Measurements from ENCODE around the gene RMRP. TPM values are rescaled to one million over a fixed set of nuclear protein-coding genes. Genes with fewer than 3 reads are reported as not detected.

Gene RMRP
- polyA plus RNA-seq, 1 experiment = 1,738 TPM

DNA sequence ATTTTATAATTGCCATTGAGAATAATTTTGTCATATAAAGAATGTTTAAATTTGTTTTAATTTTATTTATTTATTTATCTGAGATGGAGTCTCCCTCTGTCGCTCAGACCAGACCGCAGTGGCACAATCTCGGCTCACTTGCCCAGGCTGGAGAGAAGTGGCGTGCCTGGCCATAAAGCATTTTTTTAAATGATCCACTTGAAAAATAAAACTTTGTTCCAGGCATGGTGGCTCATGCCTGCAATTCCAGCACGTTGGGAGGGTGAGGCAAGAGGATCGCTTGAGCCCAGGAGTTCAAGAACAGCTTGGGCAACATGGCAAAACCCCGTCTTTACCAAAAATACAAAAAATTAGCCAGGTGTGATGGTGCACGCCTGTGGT lies 5.0 kb downstream of the RMRP start:
- DNase-seq (ENCODE audit: low read depth) = no peak
- CTCF ChIA-PET = interaction anchor here (1.7 kb wide), 1 partner anchor 43 kb away, joined by 9 read pairs; no protein-coding TSS in a partner anchor
- H3K36me3 ChIP-seq (ENCODE audit: control insufficient read depth, insufficient read depth, low read length) = no peaks in the 10 kb centered on the region
- TF ChIP-seq, protein P1, sequence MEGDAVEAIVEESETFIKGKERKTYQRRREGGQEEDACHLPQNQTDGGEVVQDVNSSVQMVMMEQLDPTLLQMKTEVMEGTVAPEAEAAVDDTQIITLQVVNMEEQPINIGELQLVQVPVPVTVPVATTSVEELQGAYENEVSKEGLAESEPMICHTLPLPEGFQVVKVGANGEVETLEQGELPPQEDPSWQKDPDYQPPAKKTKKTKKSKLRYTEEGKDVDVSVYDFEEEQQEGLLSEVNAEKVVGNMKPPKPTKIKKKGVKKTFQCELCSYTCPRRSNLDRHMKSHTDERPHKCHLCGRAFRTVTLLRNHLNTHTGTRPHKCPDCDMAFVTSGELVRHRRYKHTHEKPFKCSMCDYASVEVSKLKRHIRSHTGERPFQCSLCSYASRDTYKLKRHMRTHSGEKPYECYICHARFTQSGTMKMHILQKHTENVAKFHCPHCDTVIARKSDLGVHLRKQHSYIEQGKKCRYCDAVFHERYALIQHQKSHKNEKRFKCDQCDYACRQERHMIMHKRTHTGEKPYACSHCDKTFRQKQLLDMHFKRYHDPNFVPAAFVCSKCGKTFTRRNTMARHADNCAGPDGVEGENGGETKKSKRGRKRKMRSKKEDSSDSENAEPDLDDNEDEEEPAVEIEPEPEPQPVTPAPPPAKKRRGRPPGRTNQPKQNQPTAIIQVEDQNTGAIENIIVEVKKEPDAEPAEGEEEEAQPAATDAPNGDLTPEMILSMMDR (IDR thresholded peaks at IDR 0.05; ENCODE audit: insufficient read depth, low read depth, low read length) = no peak
- POLR2A ChIA-PET = no interaction called here
- no peak overlapping the region for H3K4me3 ChIP-seq (ENCODE audit: low read depth, low read length)
- no peaks in the 10 kb centered on the region for H3K27me3 ChIP-seq (ENCODE audit: control insufficient read depth, insufficient read depth, low read length)

- TF ChIP-seq, protein P1 (IDR thresholded peaks at IDR 0.05; ENCODE audit: insufficient read depth, low read depth, low read length) = no peak
- Histone ChIP-seq H3K27me3 (ENCODE audit: control insufficient read depth, insufficient read depth, low read length) (no peaks in the 10 kb centered on the region), H3K4me3 (ENCODE audit: low read depth, low read length) (no peak overlapping the region), H3K36me3 (ENCODE audit: control insufficient read depth, insufficient read depth, low read length) (no peaks in the 10 kb centered on the region)
- no peak for DNase-seq (ENCODE audit: low read depth)
- ChIA-PET POLR2A (no interaction called here), CTCF (interaction anchor here (1.7 kb wide), 1 partner anchor 44 kb away, joined by 9 read pairs; no protein-coding TSS in a partner anchor)
Measured at GRCh38 chr9:35651956-35652828, 5.6 kb downstream of the RMRP start.

GRCh38 chr9:35650341-35651158 lies 7.3 kb downstream of the RMRP start, which contains the start of gene SIT1:
SIT1 (minus strand) TSS chr9:35650931; CDS start chr9:35650853, 78 bp downstream.
- POLR2A ChIA-PET = no interaction called here
- TF ChIP-seq, protein P1 (IDR thresholded peaks at IDR 0.05; ENCODE audit: insufficient read depth, low read depth, low read length) = no peak
- Histone ChIP-seq H3K36me3 (ENCODE audit: control insufficient read depth, insufficient read depth, low read length) (no peaks in the 10 kb centered on the region), H3K27me3 (ENCODE audit: control insufficient read depth, insufficient read depth, low read length) (no peaks in the 10 kb centered on the region), H3K4me3 (ENCODE audit: low read depth, low read length) (no peak within 1 kb of the TSS)
- DNase-seq (ENCODE audit: low read depth) = no peak
- CTCF ChIA-PET = interaction anchor here (0.5 to 1.4 kb wide), 3 partner anchors 26 to 46 kb away, joined by 3 read pairs; no protein-coding TSS in a partner anchor

DNA sequence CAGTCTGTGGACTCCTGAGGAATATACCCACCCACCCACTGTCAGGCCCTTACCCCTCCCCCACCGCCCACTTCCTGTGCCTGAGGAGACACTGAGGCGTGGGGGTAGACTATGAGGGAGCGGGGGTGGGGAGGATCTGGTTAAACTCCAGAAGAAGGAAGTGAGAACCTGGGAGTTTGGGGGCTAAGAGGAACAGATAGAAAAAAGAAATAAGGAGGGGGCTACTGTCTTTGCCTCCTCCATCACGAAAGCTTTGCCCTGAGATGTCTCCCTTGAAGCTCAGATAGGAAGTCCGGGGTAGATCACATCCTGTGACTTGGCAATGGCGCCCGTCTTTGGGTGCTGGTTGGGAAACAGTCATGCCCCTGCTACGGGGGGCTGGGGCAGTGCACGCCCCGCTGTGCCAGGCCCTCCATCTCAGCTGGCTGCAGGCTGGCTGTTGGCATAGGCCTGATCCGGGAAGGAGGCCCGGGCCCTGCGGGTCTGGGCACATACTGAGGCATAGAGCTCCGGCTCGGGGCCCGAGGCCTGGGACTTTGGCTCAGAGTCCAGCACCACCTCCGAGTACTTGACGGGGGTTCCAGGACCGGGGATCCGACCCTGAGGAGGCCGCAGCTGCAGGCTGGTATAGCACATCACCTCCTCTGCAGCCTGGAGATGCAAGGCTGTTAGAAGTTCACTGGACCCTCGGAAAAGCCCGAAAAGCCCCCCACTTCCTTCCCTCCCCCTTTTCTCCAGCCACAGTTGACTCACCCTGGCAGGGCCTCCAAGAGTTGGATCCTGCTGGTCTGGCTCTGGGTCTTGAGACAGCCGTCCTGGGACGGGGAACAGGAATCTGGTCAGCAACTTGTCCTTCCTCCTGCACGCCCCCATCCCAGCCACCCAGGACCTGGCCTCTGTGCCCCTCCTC lies 8.1 kb downstream of the RMRP start:
- Histone ChIP-seq H3K4me3 (ENCODE audit: low read depth, low read length) (no peak overlapping the region), H3K36me3 (ENCODE audit: control insufficient read depth, insufficient read depth, low read length) (no peaks in the 10 kb centered on the region), H3K27me3 (ENCODE audit: control insufficient read depth, insufficient read depth, low read length) (no peaks in the 10 kb centered on the region)
- DNase-seq (ENCODE audit: low read depth) = no peak
- POLR2A ChIA-PET = interaction anchor here (0.6 kb wide), 1 partner anchor 586 kb away, joined by 3 read pairs; no protein-coding TSS in a partner anchor
- CTCF ChIA-PET = interaction anchor here (1.4 to 4.8 kb wide), 3 partner anchors 8 to 47 kb away, joined by 3 to 43 read pairs (median 4); partner anchors contain the start of genes CCDC107 and RMRP
- TF ChIP-seq, protein P1 (IDR thresholded peaks at IDR 0.05; ENCODE audit: insufficient read depth, low read depth, low read length) = no peak

Measured in BJ (cell line).